NCI-H128 (cell line): Measurements from ENCODE around the gene C2orf72.
"Not testable (repeated sequence)": the region's sequence is repeated elsewhere in the genome, so short reads cannot be mapped to it uniquely, and the experiment has no call there.

Experiments used
- DNase-seq: peaks from one replicate; lab custom pipeline; 2025; ENCODE audit not compliant: unreplicated experiment; lab: John Stamatoyannopoulos, UW

Gene C2orf72

GRCh38 chr2:231067531-231067930 lies 30.2 kb downstream of the C2orf72 start:
- DNase-seq = not testable (repeated sequence)

DNA sequence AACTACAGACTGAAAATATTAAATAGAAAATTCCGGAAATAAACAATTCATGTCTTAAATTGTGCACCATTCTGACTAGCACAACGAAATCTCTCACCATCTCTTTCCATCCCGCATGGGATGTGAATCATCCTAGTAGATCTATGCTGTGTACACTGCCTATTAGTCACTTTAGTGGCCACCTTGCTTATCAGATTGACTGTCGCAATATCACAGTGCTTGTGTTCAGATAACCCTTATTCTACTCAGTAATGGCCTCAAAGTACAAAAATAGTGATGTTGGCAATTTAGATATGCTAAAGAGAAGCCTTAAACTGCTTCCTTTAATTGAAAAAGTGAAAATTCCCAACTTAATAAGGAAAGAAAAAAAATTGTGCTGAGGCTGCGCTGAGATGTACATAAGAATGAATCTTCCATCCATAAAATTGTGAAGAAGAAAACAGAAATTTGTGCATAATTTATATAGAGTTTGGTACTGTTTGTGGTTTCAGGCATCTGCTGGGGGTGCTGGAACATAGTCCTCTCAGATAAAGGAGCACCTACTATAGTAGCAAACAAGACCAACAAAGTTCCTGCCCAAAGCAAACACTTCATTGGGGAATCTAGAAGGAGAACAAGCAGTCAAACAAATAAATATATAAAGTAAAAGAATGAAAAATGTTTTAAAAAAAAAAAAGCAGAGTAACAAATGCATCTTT lies 31.4 kb downstream of the C2orf72 start:
- DNase-seq = no peak

GRCh38 chr2:231069379-231070054 lies 32.2 kb downstream of the C2orf72 start:
- DNase-seq = no peak

- no peak for DNase-seq
Measured at GRCh38 chr2:231084565-231084964, 47.2 kb downstream of the C2orf72 start.

DNA sequence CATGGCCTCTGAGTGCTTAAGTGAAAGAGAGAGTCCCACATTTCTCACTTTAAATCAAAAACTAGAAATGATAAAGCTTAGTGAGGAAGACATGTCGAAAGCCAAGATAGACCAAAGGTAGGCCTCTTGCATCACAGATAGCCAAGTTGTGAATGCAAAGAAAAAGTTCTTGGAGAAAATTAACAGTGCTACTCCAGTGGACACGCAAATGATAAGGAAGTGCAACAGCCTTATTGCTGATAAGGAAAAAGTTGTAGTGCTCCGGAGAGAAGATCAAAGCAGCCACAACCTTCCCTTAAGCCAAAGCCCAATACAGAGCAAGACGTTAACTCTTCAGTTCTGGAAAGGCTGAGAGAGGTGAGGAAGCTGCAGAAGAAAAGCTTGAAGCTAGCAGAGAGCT lies 51.4 kb downstream of the C2orf72 start:
- DNase-seq = no peak

DNA sequence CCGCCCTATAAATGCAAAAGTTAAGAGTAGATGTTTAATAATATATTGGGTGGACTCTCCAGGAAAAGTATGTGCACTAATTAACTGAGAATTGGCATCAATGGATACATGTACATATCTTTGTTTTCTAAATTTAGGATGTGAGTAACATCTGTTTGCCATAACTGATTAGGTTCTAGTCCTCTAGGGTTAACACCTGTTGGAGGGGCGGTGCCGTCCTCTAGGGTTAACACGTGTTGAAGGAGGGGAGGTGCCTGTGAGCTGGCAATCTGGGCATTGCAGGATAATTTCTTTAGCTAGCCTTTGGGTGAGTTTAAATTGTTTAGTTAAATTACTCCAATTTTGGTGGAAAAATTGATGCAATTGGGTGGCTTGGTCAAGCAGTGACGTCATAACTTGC lies 56.6 kb downstream of the C2orf72 start:
- no peak for DNase-seq

DNA sequence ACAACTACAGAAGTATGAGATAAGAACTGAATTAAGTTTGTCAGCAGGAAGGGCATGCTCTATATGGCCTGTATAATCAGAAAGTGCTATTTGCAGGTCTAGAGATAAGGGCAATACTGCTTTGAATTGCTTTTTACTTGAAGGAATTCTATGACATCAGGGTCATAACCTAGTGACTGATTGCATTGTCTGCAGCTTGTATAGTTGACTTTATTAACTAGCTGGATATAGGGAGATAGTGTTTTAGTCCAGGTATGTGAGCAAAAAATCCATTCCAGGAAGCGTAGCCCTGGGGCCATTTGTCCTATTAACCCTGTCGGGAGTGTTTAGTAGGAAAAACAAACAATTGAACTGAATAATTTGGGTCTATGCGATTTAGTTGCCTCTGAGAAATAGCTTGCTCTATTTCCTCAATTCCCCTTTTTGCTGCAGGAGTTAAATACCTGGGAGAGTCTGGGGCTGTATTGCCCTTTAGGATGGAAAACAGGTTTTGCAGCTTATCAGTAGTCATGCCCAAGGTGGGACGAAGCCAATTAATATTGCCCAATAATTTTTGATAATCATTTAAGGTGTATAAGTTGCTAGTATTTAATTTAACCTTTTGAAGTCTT lies 57.5 kb downstream of the C2orf72 start:
- no peak for DNase-seq
